Activated CD8-positive, alpha-beta T cell treated with anti-CD3 and anti-CD28 coated beads for 36 hours (primary cell): ENCODE results near the gene FOXL3. TPM values are rescaled to one million over a fixed set of nuclear protein-coding genes. Genes with fewer than 3 reads are reported as not detected.

Source experiments
- ATAC-seq: fragments of 200-7000 bp; cut with Tn5 transposase; one replicate; pipeline ENCODE4 v1.10.0; 2021; ENCODE audit warnings: mild to moderate bottlenecking, moderate library complexity
- CTCF ChIA-PET: fragments of 350-600 bp; sonication (Branson Sonifier 250); formaldehyde crosslinking; loops from one replicate; lab custom pipeline; 2021; ENCODE audit warnings: antibody characterized with exemption; lab: Charles Lee
- POLR2A ChIA-PET: fragments of 350-600 bp; sonication (Branson Sonifier 250); formaldehyde crosslinking; loops from one replicate; lab custom pipeline; 2021; ENCODE audit warnings: antibody characterized with exemption; lab: Charles Lee
- DNase-seq: peaks from one replicate; pipeline ENCODE4 v3.0.0-alpha.2; 2020
- H3K27ac Mint-ChIP-seq: one replicate; pipeline ENCODE4 v1.8.0; 2021; ENCODE audit warnings: mild to moderate bottlenecking, mixed read lengths
- H3K27me3 Mint-ChIP-seq: one replicate; pipeline ENCODE4 v1.8.0; 2021; ENCODE audit warnings: mixed read lengths
- H3K36me3 Mint-ChIP-seq: one replicate; pipeline ENCODE4 v1.8.0; 2021; ENCODE audit warnings: low read depth, mixed read lengths
- H3K4me1 Mint-ChIP-seq: one replicate; pipeline ENCODE4 v1.8.0; 2021; ENCODE audit warnings: low read depth, mixed read lengths
- H3K4me3 Mint-ChIP-seq: one replicate; pipeline ENCODE4 v1.8.0; 2021; ENCODE audit warnings: mild to moderate bottlenecking, moderate library complexity, mixed read lengths
- H3K9me3 Mint-ChIP-seq: one replicate; pipeline ENCODE4 v1.8.0; 2021; ENCODE audit warnings: mixed read lengths
- intact Hi-C: fragments of 100-400 bp; cut with micrococcal nuclease; formaldehyde crosslinking; loops from one replicate; pipeline ENCODE4 v1.10.0; 2022
- total RNA-seq, 2 experiments: library from RNA; stranded (reverse); gene quantifications; one replicate each; pipeline ENCODE4 v1.2.3, GENCODE V29; 2021
- TF ChIP-seq, protein P1 (sequence below): fragments of 200-600 bp; IDR thresholded peaks from one replicate; pipeline ENCODE4 v1.8.0; 2022; ENCODE audit warnings: antibody characterized with exemption, mild to moderate bottlenecking

FOXL3 gene
- total RNA-seq, 2 experiments from 2014 or later, result not detected

DNA sequence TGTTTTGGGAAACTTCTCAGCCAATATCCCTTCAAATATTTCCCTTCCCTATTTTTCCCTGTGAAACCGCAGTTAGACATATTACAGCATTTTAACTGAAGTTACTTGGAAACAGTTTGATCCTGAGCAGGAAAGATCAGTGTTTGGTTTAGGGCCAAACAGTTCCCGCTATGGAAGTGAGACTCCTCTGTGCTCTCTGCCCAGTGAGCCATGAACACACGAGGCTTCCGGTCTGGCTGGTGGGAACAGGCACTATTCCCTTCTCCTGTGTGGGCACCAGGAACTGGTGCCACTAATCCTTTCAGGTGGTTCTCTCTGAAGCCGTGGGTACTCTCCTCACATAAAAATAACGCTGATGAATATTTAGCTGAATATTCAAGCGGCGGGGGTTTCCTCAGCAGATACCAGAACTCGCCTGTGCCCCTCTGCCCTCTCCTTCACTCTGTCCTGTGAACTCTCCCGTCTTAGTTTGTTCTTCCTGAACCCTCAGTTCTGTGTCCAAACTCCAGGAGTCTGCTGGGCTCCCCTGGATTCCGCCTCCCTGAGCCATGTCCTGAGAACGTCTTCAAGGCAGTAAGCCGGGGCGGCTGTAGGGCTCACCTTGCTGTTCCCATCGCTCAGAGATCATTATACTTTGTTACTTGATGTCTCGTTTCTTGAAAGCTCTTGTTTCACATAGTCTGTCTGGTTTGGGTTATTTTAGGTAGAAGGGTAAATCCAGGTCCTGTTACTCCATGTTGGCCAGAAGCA, 25.7 kb downstream of the FOXL3 start:
- ChIA-PET CTCF (no interaction called here), POLR2A (no interaction called here)
- DNase-seq, result no peak

GRCh38 chr7:317643-318405, 27.9 kb downstream of the FOXL3 start:
- POLR2A ChIA-PET, result no interaction called here
- ATAC-seq, result no peak

More for the DNA sequence above, 25.7 kb downstream of the FOXL3 start:
- no peak for ATAC-seq
- Mint-ChIP-seq H3K27me3 (peaks cover 27% of the 10 kb centered on the region), H3K9me3 (no peaks in the 10 kb centered on the region), H3K4me1 (no peaks in the 10 kb centered on the region), H3K36me3 (no peaks in the 10 kb centered on the region), H3K27ac (no peak overlapping the region), H3K4me3 (no peak overlapping the region)
- TF ChIP-seq, protein P1, sequence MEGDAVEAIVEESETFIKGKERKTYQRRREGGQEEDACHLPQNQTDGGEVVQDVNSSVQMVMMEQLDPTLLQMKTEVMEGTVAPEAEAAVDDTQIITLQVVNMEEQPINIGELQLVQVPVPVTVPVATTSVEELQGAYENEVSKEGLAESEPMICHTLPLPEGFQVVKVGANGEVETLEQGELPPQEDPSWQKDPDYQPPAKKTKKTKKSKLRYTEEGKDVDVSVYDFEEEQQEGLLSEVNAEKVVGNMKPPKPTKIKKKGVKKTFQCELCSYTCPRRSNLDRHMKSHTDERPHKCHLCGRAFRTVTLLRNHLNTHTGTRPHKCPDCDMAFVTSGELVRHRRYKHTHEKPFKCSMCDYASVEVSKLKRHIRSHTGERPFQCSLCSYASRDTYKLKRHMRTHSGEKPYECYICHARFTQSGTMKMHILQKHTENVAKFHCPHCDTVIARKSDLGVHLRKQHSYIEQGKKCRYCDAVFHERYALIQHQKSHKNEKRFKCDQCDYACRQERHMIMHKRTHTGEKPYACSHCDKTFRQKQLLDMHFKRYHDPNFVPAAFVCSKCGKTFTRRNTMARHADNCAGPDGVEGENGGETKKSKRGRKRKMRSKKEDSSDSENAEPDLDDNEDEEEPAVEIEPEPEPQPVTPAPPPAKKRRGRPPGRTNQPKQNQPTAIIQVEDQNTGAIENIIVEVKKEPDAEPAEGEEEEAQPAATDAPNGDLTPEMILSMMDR, result no peak
- intact Hi-C loops, result no loop called here

GRCh38 chr7:318476-318875, 28.5 kb downstream of the FOXL3 start:
- ChIA-PET POLR2A (no interaction called here), CTCF (no interaction called here)
- no peak overlapping the region for H3K4me3 Mint-ChIP-seq
- no peaks in the 10 kb centered on the region for H3K9me3 Mint-ChIP-seq
- no peak for ATAC-seq
- H3K4me1 Mint-ChIP-seq, result no peaks in the 10 kb centered on the region
- H3K27ac Mint-ChIP-seq, result no peak overlapping the region
- TF ChIP-seq, protein P1, result no peak
- no peak for DNase-seq
- no peaks in the 10 kb centered on the region for H3K36me3 Mint-ChIP-seq
- H3K27me3 Mint-ChIP-seq, result peaks cover 22% of the 10 kb centered on the region
- intact Hi-C loops, result no loop called here

More at GRCh38 chr7:317643-318405, 27.9 kb downstream of the FOXL3 start:
- no peak overlapping the region for H3K27ac Mint-ChIP-seq
- no peak for DNase-seq
- H3K4me3 Mint-ChIP-seq, result no peak overlapping the region
- H3K9me3 Mint-ChIP-seq, result no peaks in the 10 kb centered on the region
- intact Hi-C loops, result no loop called here
- TF ChIP-seq, protein P1, result no peak
- H3K27me3 Mint-ChIP-seq, result peaks cover 24% of the 10 kb centered on the region
- H3K36me3 Mint-ChIP-seq, result no peaks in the 10 kb centered on the region
- CTCF ChIA-PET, result interaction anchor here (1.0 kb wide), 1 partner anchor 455 kb away, joined by 3 read pairs; no protein-coding TSS in a partner anchor
- H3K4me1 Mint-ChIP-seq, result no peaks in the 10 kb centered on the region

DNA sequence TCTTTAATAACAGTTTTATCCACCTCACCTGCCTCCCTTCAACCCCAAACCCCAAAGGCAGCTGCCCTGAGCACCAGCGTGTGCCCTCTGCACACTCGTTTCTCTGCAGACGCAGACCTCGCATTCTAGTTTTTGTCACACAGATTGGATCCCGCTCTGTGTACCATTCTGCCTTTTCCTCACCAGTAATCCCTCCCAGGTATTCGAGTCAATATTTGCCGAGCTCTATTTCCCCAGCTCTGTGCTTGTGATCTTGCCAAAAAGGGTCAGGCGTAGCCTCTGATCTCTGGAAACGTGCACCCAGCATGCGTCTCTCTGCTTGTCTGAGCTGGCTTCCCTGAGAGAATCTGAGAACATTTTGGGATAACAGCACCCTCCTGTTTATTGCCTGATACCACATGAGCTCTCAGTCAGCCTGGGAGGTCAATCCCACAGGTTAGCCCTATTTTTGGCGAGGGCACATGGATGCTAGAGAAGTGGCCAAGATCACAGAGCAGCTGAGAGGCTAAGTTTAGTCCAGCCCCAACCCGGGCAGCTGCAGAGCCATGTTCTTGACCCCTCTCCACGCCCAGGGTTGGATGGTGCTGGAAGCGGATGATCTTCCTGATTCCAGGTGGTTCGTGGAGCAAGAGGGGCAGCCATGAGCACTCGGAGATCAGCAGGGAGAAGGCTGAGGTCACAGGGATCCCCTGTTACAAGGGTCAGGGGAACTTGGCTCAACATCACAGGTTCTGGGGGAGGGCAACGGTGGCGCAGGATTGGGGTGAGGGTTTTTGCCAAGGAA, 29.1 kb downstream of the FOXL3 start:
- peaks cover 22% of the 10 kb centered on the region for H3K27me3 Mint-ChIP-seq
- H3K4me3 Mint-ChIP-seq, result no peak overlapping the region
- H3K27ac Mint-ChIP-seq, result no peak overlapping the region
- intact Hi-C loops, result no loop called here
- ATAC-seq (no peak), DNase-seq (no peak)
- POLR2A ChIA-PET, result no interaction called here
- H3K9me3 Mint-ChIP-seq, result no peaks in the 10 kb centered on the region
- TF ChIP-seq, protein P1, result no peak
- no peaks in the 10 kb centered on the region for H3K36me3 Mint-ChIP-seq
- H3K4me1 Mint-ChIP-seq, result no peaks in the 10 kb centered on the region
- CTCF ChIA-PET, result no interaction called here
